Stimulated activated CD8-positive, alpha-beta memory T cell treated with anti-CD3 and anti-CD28 coated beads, Interleukin-4, amount 100 ng/mL, for 1 hour (primary cell): ENCODE results near the gene EDNRB.
"Not testable (repeated sequence)": the region's sequence is repeated elsewhere in the genome, so short reads cannot be mapped to it uniquely, and the experiment has no call there.

Experiments
- DNase-seq, 2 donors: peaks; one replicate each; pipeline ENCODE4 v3.0.0-alpha.2; 2020; ENCODE audit warnings: low read depth in 2 of 2, low spot score in 1 of 2

The EDNRB gene

GRCh38 chr13:77918391-77919245 is at the start of gene EDNRB:
EDNRB (minus strand) TSS chr13:77918831; CDS start chr13:77918573, 258 bp downstream.
- DNase-seq = no peak

GRCh38 chr13:77966671-77967070 is 48.0 kb upstream of the EDNRB start:
- no peak for DNase-seq

- DNase-seq = no peak
Observed at GRCh38 chr13:77952737-77953136, 34.1 kb upstream of the EDNRB start.

GRCh38 chr13:77952276-77952675 is 33.6 kb upstream of the EDNRB start:
- no peak for DNase-seq

GRCh38 chr13:77946522-77946921 is 27.9 kb upstream of the EDNRB start:
- no peak for DNase-seq

GRCh38 chr13:77935063-77935462 is 16.4 kb upstream of the EDNRB start:
- DNase-seq = not testable (repeated sequence)

- DNase-seq = no peak
Observed at GRCh38 chr13:77930430-77930829, 11.8 kb upstream of the EDNRB start.

- no peak for DNase-seq
Observed at GRCh38 chr13:77928909-77929308, 10.3 kb upstream of the EDNRB start.

- no peak for DNase-seq
Observed at GRCh38 chr13:77925616-77926015, 7.0 kb upstream of the EDNRB start.

GRCh38 chr13:77919921-77920294 is 1.3 kb upstream of the EDNRB start:
- no peak for DNase-seq

- no peak for DNase-seq
Observed at GRCh38 chr13:77919246-77919920, 752 bp upstream of the EDNRB start.

GRCh38 chr13:77916488-77916887 is 2.1 kb downstream of the EDNRB start:
- DNase-seq = no peak

- no peak for DNase-seq
Observed at GRCh38 chr13:77915686-77916085, 2.9 kb downstream of the EDNRB start.

GRCh38 chr13:77913003-77913402 is 5.6 kb downstream of the EDNRB start:
- no peak for DNase-seq

- DNase-seq = no peak
Observed at GRCh38 chr13:77911751-77912150, 6.9 kb downstream of the EDNRB start.

GRCh38 chr13:77909827-77910226 is 8.8 kb downstream of the EDNRB start:
- no peak for DNase-seq

GRCh38 chr13:77908531-77908930 is 10.1 kb downstream of the EDNRB start:
- no peak for DNase-seq

- no peak for DNase-seq
Observed at GRCh38 chr13:77907666-77908341, 10.8 kb downstream of the EDNRB start.

GRCh38 chr13:77904031-77904430 is 14.6 kb downstream of the EDNRB start:
- DNase-seq = no peak

GRCh38 chr13:77903435-77903834 is 15.2 kb downstream of the EDNRB start:
- DNase-seq = no peak

- DNase-seq = no peak
Observed at GRCh38 chr13:77902319-77902963, 16.2 kb downstream of the EDNRB start.
